NB4 (cell line): ENCODE results near the gene MROH2A.

Experiments used
- MYC ChIP-seq: IDR thresholded peaks from 2 replicates; pipeline ENCODE4 v1.6.1; 2011; ENCODE audit warnings: low read depth, low read length
- POLR2A ChIP-seq: IDR thresholded peaks from 2 replicates; pipeline ENCODE4 v1.6.1; 2011; ENCODE audit warnings: mild to moderate bottlenecking; ENCODE audit not compliant: insufficient read length; ENCODE audit errors: extremely low read depth
- TF ChIP-seq, protein P1 (sequence below): IDR thresholded peaks from one replicate; pipeline ENCODE4 v1.5.1; 2012; ENCODE audit warnings: low read depth, low read length
- TF ChIP-seq, protein P2 (sequence below): IDR thresholded peaks from 2 replicates; pipeline ENCODE4 v1.6.1; 2011; ENCODE audit warnings: low read depth, low read length

DNA sequence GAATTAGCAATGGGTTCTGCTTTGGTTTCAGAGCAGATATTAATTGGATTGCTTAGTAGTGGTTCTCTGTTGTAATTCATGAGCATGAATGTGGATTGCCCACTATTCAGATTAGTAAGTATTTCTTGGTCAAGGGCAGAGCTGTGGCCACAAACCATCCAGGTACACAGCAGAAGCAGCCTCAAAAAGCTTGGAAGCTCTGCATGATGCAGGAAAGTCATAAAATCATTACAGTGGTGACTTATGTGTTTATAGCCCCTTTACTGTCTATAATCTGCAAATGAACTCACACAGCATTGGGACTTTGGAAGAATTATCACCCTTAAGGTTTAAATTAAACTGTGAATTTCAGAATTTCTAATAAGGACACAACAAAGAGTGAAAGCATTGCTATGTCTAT, 20.0 kb upstream of the MROH2A start:
- TF ChIP-seq, protein P1, sequence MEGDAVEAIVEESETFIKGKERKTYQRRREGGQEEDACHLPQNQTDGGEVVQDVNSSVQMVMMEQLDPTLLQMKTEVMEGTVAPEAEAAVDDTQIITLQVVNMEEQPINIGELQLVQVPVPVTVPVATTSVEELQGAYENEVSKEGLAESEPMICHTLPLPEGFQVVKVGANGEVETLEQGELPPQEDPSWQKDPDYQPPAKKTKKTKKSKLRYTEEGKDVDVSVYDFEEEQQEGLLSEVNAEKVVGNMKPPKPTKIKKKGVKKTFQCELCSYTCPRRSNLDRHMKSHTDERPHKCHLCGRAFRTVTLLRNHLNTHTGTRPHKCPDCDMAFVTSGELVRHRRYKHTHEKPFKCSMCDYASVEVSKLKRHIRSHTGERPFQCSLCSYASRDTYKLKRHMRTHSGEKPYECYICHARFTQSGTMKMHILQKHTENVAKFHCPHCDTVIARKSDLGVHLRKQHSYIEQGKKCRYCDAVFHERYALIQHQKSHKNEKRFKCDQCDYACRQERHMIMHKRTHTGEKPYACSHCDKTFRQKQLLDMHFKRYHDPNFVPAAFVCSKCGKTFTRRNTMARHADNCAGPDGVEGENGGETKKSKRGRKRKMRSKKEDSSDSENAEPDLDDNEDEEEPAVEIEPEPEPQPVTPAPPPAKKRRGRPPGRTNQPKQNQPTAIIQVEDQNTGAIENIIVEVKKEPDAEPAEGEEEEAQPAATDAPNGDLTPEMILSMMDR, result no peak
- TF ChIP-seq POLR2A, result no peak
- no peak for TF ChIP-seq MYC
- TF ChIP-seq, protein P2, sequence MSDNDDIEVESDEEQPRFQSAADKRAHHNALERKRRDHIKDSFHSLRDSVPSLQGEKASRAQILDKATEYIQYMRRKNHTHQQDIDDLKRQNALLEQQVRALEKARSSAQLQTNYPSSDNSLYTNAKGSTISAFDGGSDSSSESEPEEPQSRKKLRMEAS, result no peak
